Neuronal stem cell (in vitro differentiated cells): ENCODE measurements around the gene R3HCC1L.

ENCODE experiments used
- DNase-seq: peaks from one replicate; pipeline ENCODE4 v3.0.0-alpha.2; 2013; ENCODE audit warnings: low spot score
- H2AFZ ChIP-seq: one replicate; pipeline ENCODE4 v1.6.1; 2013; ENCODE audit warnings: mild to moderate bottlenecking, low read length, inconsistent platforms
- H2AK5ac ChIP-seq: 2 replicates; pipeline ENCODE4 v1.6.1; 2013; ENCODE audit warnings: low read depth, mild to moderate bottlenecking, inconsistent platforms, low read length, moderate library complexity, mixed read lengths
- H2BK120ac ChIP-seq: 2 replicates; pipeline ENCODE4 v1.6.1; 2013; ENCODE audit warnings: low read depth, mild to moderate bottlenecking, inconsistent platforms, low read length, moderate library complexity, mixed read lengths
- H2BK12ac ChIP-seq: one replicate; pipeline ENCODE4 v1.6.1; 2013; ENCODE audit warnings: low read length, inconsistent platforms
- H2BK15ac ChIP-seq: 2 replicates; pipeline ENCODE4 v1.6.1; 2013; ENCODE audit warnings: mild to moderate bottlenecking, low read length, inconsistent platforms, mixed read lengths
- H2BK5ac ChIP-seq: one replicate; pipeline ENCODE4 v1.6.1; 2013; ENCODE audit warnings: inconsistent platforms, mild to moderate bottlenecking, low read length, moderate library complexity
- H3K14ac ChIP-seq: one replicate; pipeline ENCODE4 v1.6.1; 2013; ENCODE audit warnings: low read length, inconsistent platforms
- H3K18ac ChIP-seq: 2 replicates; pipeline ENCODE4 v1.6.1; 2013; ENCODE audit warnings: low read length, inconsistent platforms
- H3K23ac ChIP-seq: 2 replicates; pipeline ENCODE4 v1.6.1; 2013; ENCODE audit warnings: low read depth, mild to moderate bottlenecking, mixed read lengths, low read length, inconsistent platforms; ENCODE audit not compliant: poor library complexity
- H3K27ac ChIP-seq: replicated peaks from 3 replicates; pipeline ENCODE4 v1.5.1; 2013; ENCODE audit warnings: low read length, inconsistent platforms
- H3K27me3 ChIP-seq, 3 experiments: 2 replicates each; pipeline ENCODE4 v1.6.1; 2013; ENCODE audit warnings: low read length in 3 of 3, mild to moderate bottlenecking in 2 of 3, inconsistent platforms in 1 of 3, low read depth in 1 of 3, mixed read lengths in 1 of 3, moderate library complexity in 1 of 3; ENCODE audit not compliant: control insufficient read depth in 3 of 3, insufficient read depth in 3 of 3
- H3K36me3 ChIP-seq, 2 donors: replicated peaks in 1 of 2; 2 replicates each; pipeline ENCODE4 v1.6.1; 2013; ENCODE audit warnings: low read length in 2 of 2; ENCODE audit not compliant: control insufficient read depth in 2 of 2, insufficient read depth in 2 of 2
- H3K4ac ChIP-seq: 2 replicates; pipeline ENCODE4 v1.6.1; 2013; ENCODE audit warnings: inconsistent platforms, mild to moderate bottlenecking, low read length, moderate library complexity
- H3K4me1 ChIP-seq, 2 donors: 1 replicate in 1 of 2; 2 replicates in 1 of 2; pipeline ENCODE4 v1.6.1; 2013; ENCODE audit warnings: low read length in 2 of 2, low read depth in 1 of 2; ENCODE audit not compliant: control insufficient read depth in 2 of 2, insufficient read depth in 1 of 2
- H3K4me2 ChIP-seq: one replicate; pipeline ENCODE4 v1.6.1; 2013; ENCODE audit warnings: mild to moderate bottlenecking, low read length, inconsistent platforms; ENCODE audit not compliant: insufficient read depth, poor library complexity, severe bottlenecking
- H3K4me3 ChIP-seq, 2 donors: 2 replicates each; pipeline ENCODE4 v1.5.1; 2013; ENCODE audit warnings: low read length in 2 of 2, mild to moderate bottlenecking in 2 of 2, inconsistent platforms in 1 of 2, moderate library complexity in 1 of 2
- H3K79me1 ChIP-seq: one replicate; pipeline ENCODE4 v1.6.1; 2013; ENCODE audit warnings: low read depth, mild to moderate bottlenecking, inconsistent platforms, low read length, moderate library complexity
- H3K9ac ChIP-seq: one replicate; pipeline ENCODE4 v1.6.1; 2013; ENCODE audit warnings: mild to moderate bottlenecking, low read depth, low read length, inconsistent platforms; ENCODE audit not compliant: poor library complexity
- H3K9me3 ChIP-seq, 2 donors: replicated peaks in 1 of 2; 2 replicates each; pipeline versions ENCODE3 to v1.6.1; 2013; ENCODE audit warnings: low read length in 2 of 2, mild to moderate bottlenecking in 2 of 2, inconsistent platforms in 1 of 2, low read depth in 1 of 2, mixed read lengths in 1 of 2, moderate library complexity in 1 of 2; ENCODE audit not compliant: control insufficient read depth in 2 of 2, insufficient read depth in 1 of 2
- H4K8ac ChIP-seq: one replicate; pipeline ENCODE4 v1.6.1; 2013; ENCODE audit warnings: low read depth, mild to moderate bottlenecking, inconsistent platforms, low read length, moderate library complexity
- H4K91ac ChIP-seq: one replicate; pipeline ENCODE4 v1.6.1; 2013; ENCODE audit warnings: low read length, low read depth, mild to moderate bottlenecking, inconsistent platforms; ENCODE audit not compliant: poor library complexity
- whole genome bisulfite sequencing, 2 donors: extraction: QIAGEN DNeasy Blood & Tissue Kit; methylation state at CpG; one replicate each; pipeline ENCODE4 v1.1.7; 2013; ENCODE audit warnings: missing lambda C conversion rate in 2 of 2, mixed read lengths in 1 of 2; ENCODE audit not compliant: insufficient read length in 2 of 2, insufficient replicate concordance in 1 of 2; ENCODE audit errors: extremely low coverage in 2 of 2; 5-methylcytosine and 5-hydroxymethylcytosine counted together

R3HCC1L gene

GRCh38 chr10:98253499-98253898 is 119.0 kb downstream of the R3HCC1L start:
- Histone ChIP-seq H3K4me1 (peaks cover 12 to 16% of the 10 kb centered on the region in 2 donors), H3K4me3 (no peak overlapping the region), H3K23ac (no peak overlapping the region), H3K9me3 (no peaks in the 10 kb centered on the region), H2BK5ac (no peak overlapping the region), H3K9ac (no peak overlapping the region), H2BK12ac (no peak overlapping the region), H3K18ac (peak overlapping the region; percentile 44), H3K36me3 (peaks cover 5 to 10% of the 10 kb centered on the region in 2 donors), H3K14ac (no peak overlapping the region), H2AK5ac (no peak overlapping the region), H2BK15ac (no peak overlapping the region), H3K4me2 (no peak overlapping the region), H3K27me3 (no peaks in the 10 kb centered on the region), H2BK120ac (no peak overlapping the region), H4K91ac (no peak overlapping the region), H3K4ac (no peak overlapping the region), H3K27ac (no peak overlapping the region), H4K8ac (no peak overlapping the region), H3K79me1 (peaks cover 4% of the 10 kb centered on the region), H2AFZ (no peak overlapping the region)
- DNase-seq: no peak
- no CpG with 5 or more reads among the region's 17 CpGs for WGBS, 2 donors

- peak overlapping the region; percentile 27 for H3K18ac ChIP-seq
- H3K36me3 ChIP-seq: peaks cover 2 to 5% of the 10 kb centered on the region in 2 donors
- no peak overlapping the region for H2BK12ac ChIP-seq
- H2AFZ ChIP-seq: no peak overlapping the region
- H2AK5ac ChIP-seq: no peak overlapping the region
- no peaks in the 10 kb centered on the region for H3K9me3 ChIP-seq
- DNase-seq: no peak
- peak overlapping the region; percentile 34 for H3K9ac ChIP-seq
- no peak overlapping the region for H4K8ac ChIP-seq
- peaks cover 4% of the 10 kb centered on the region for H3K79me1 ChIP-seq
- H3K4me2 ChIP-seq: no peak overlapping the region
- WGBS, 2 donors: no CpG with 5 or more reads among the region's 10 CpGs
- no peak overlapping the region for H2BK120ac ChIP-seq
- H3K4ac ChIP-seq: no peak overlapping the region
- H3K4me1 ChIP-seq: peaks cover 4 to 8% of the 10 kb centered on the region in 2 donors
- H3K14ac ChIP-seq: no peak overlapping the region
- H3K27ac ChIP-seq: no peak overlapping the region
- H3K4me3 ChIP-seq: no peak overlapping the region
- no peak overlapping the region for H2BK15ac ChIP-seq
- H2BK5ac ChIP-seq: no peak overlapping the region
- H4K91ac ChIP-seq: no peak overlapping the region
- no peaks in the 10 kb centered on the region for H3K27me3 ChIP-seq
- H3K23ac ChIP-seq: no peak overlapping the region
Observed at GRCh38 chr10:98254234-98254974, 119.9 kb downstream of the R3HCC1L start.

GRCh38 chr10:98255146-98255877 is 120.9 kb downstream of the R3HCC1L start:
- H3K79me1 ChIP-seq: peaks cover 4% of the 10 kb centered on the region
- H3K27ac ChIP-seq: no peak overlapping the region
- no CpG with 5 or more reads among the region's 17 CpGs for WGBS, 2 donors
- no peak overlapping the region for H3K4me2 ChIP-seq
- H3K9me3 ChIP-seq: no peaks in the 10 kb centered on the region
- H2BK12ac ChIP-seq: peak overlapping the region; percentile 75
- H2AFZ ChIP-seq: no peak overlapping the region
- H4K8ac ChIP-seq: peak overlapping the region; percentile 23
- no peak overlapping the region for H3K4me3 ChIP-seq
- H3K4ac ChIP-seq: no peak overlapping the region
- H2BK15ac ChIP-seq: no peak overlapping the region
- peak overlapping the region; percentile 34 for H3K9ac ChIP-seq
- H3K4me1 ChIP-seq: peaks cover 0 to 3% of the 10 kb centered on the region in 2 donors
- H3K18ac ChIP-seq: peak overlapping the region; percentile 63
- no peaks in the 10 kb centered on the region for H3K27me3 ChIP-seq
- H3K36me3 ChIP-seq: peaks cover 1 to 2% of the 10 kb centered on the region in 2 donors
- no peak overlapping the region for H4K91ac ChIP-seq
- H2BK120ac ChIP-seq: no peak overlapping the region
- H2AK5ac ChIP-seq: peak overlapping the region; percentile 49
- DNase-seq: no peak
- no peak overlapping the region for H2BK5ac ChIP-seq
- peak overlapping the region; percentile 78 for H3K14ac ChIP-seq
- no peak overlapping the region for H3K23ac ChIP-seq

- WGBS, 2 donors: no CpG with 5 or more reads among the region's 11 CpGs
- Histone ChIP-seq H2AK5ac (no peak overlapping the region), H4K91ac (peak overlapping the region; percentile 22), H3K4me3 (no peak overlapping the region), H3K4ac (no peak overlapping the region), H3K4me2 (no peak overlapping the region), H3K18ac (peak overlapping the region; percentile 42), H3K27ac (no peak overlapping the region), H3K9ac (peak overlapping the region; percentile 52), H3K79me1 (peaks cover 4% of the 10 kb centered on the region), H2BK120ac (no peak overlapping the region), H3K9me3 (no peaks in the 10 kb centered on the region), H2BK12ac (no peak overlapping the region), H3K4me1 (peaks cover 0 to 4% of the 10 kb centered on the region in 2 donors), H2BK15ac (no peak overlapping the region), H2AFZ (no peak overlapping the region), H4K8ac (no peak overlapping the region), H3K14ac (no peak overlapping the region), H3K27me3 (no peaks in the 10 kb centered on the region), H3K23ac (peak overlapping the region; percentile 43), H3K36me3 (no peaks in the 10 kb centered on the region), H2BK5ac (no peak overlapping the region)
- no peak for DNase-seq
Observed at GRCh38 chr10:98256692-98257091, 122.2 kb downstream of the R3HCC1L start.
